SK-N-SH treated with all-trans-retinoic acid at 6 μM for 48 hours (cell line): Measurements from ENCODE around the gene PAPPA.
A peak's percentile ranks its signal among the peaks of the same experiment; 100 is the strongest.

Experiments used
- ATAC-seq: fragments of 200-7000 bp; cut with Tn5 transposase; 3 replicates; pipeline ENCODE4 v1.9.1; 2020; ENCODE audit warnings: mild to moderate bottlenecking, moderate library complexity
- ARNTL ChIP-seq: fragments of 450-650 bp; formaldehyde crosslinking; IDR thresholded peaks from 2 replicates; pipeline ENCODE4 v1.5.0; 2020; ENCODE audit warnings: low read depth, mild to moderate bottlenecking, moderate library complexity, borderline replicate concordance
- BACH2 ChIP-seq: fragments of 250-450 bp; sonication (Bioruptor Pico); IDR thresholded peaks from 2 replicates; pipeline ENCODE4 v1.9.0; 2021; ENCODE audit warnings: mild to moderate bottlenecking, borderline replicate concordance
- CSDC2 ChIP-seq: fragments of 250-450 bp; sonication (Bioruptor Pico); IDR thresholded peaks from 2 replicates; pipeline ENCODE4 v1.5.0; 2020; ENCODE audit warnings: mild to moderate bottlenecking, moderate library complexity
- ISL1 ChIP-seq: fragments of 250-450 bp; sonication (Bioruptor Pico); IDR thresholded peaks from 2 replicates; pipeline ENCODE4 v2.1.2; 2022; ENCODE audit warnings: mild to moderate bottlenecking, moderate library complexity
- OSR1 ChIP-seq: fragments of 250-450 bp; sonication (Bioruptor Pico); IDR thresholded peaks from 2 replicates; pipeline ENCODE4 v1.8.0; 2022; ENCODE audit warnings: moderate library complexity, mild to moderate bottlenecking, inconsistent platforms
- PATZ1 ChIP-seq: fragments of 250-450 bp; sonication (Bioruptor Pico); IDR thresholded peaks from 2 replicates; pipeline ENCODE4 v1.8.0; 2020; ENCODE audit warnings: mild to moderate bottlenecking, moderate library complexity, borderline replicate concordance
- POU6F1 ChIP-seq: fragments of 250-450 bp; sonication (Bioruptor Pico); IDR thresholded peaks from 2 replicates; pipeline ENCODE4 v1.8.0; 2021; ENCODE audit warnings: low read depth, mild to moderate bottlenecking, moderate library complexity, borderline replicate concordance
- RARB ChIP-seq: fragments of 250-450 bp; sonication (Bioruptor Pico); IDR thresholded peaks from 2 replicates; pipeline ENCODE4 v1.8.0; 2021; ENCODE audit warnings: mild to moderate bottlenecking, moderate library complexity
- SNAI2 ChIP-seq: fragments of 250-450 bp; sonication (Bioruptor Pico); IDR thresholded peaks from 2 replicates; pipeline ENCODE4 v1.5.0; 2020; ENCODE audit warnings: mild to moderate bottlenecking, moderate library complexity
- TCF4 ChIP-seq: fragments of 250-450 bp; sonication (Bioruptor Pico); IDR thresholded peaks from 2 replicates; pipeline ENCODE4 v1.8.0; 2021; ENCODE audit warnings: mild to moderate bottlenecking, moderate library complexity, borderline replicate concordance
- TOX ChIP-seq: fragments of 250-450 bp; sonication (Bioruptor Pico); IDR thresholded peaks from 2 replicates; pipeline ENCODE4 v1.8.0; 2021; ENCODE audit warnings: mild to moderate bottlenecking, moderate library complexity, borderline replicate concordance
- ZC3H10 ChIP-seq: fragments of 250-450 bp; sonication (Bioruptor Pico); IDR thresholded peaks from 2 replicates; pipeline ENCODE4 v1.5.1; 2021; ENCODE audit warnings: mild to moderate bottlenecking, moderate library complexity
- ZFP3 ChIP-seq: fragments of 250-450 bp; sonication (Bioruptor Pico); IDR thresholded peaks from 2 replicates; pipeline ENCODE4 v1.5.0; 2020; ENCODE audit warnings: mild to moderate bottlenecking, moderate library complexity
- ZFP30 ChIP-seq: fragments of 450-650 bp; formaldehyde crosslinking; IDR thresholded peaks from 2 replicates; pipeline ENCODE4 v1.5.0; 2022; ENCODE audit warnings: mild to moderate bottlenecking, moderate library complexity
- ZNF70 ChIP-seq: fragments of 450-650 bp; formaldehyde crosslinking; IDR thresholded peaks from 2 replicates; pipeline ENCODE4 v1.5.0; 2020; ENCODE audit warnings: mild to moderate bottlenecking, moderate library complexity
- TF ChIP-seq, protein P1 (sequence below): fragments of 250-450 bp; sonication (Bioruptor Pico); IDR thresholded peaks from 2 replicates; pipeline ENCODE4 v1.5.0; 2020; ENCODE audit warnings: mild to moderate bottlenecking, moderate library complexity
- TF ChIP-seq, protein P2 (sequence below): fragments of 250-450 bp; sonication (Bioruptor Pico); IDR thresholded peaks from 2 replicates; pipeline ENCODE4 v1.5.1; 2020; ENCODE audit warnings: low read depth, mild to moderate bottlenecking, moderate library complexity

PAPPA gene

GRCh38 chr9:116189683-116190082 lies 36.1 kb downstream of the PAPPA start:
- TF ChIP-seq SNAI2 (CRISPR knock-in tag) = no peak
- no peak for ATAC-seq

DNA sequence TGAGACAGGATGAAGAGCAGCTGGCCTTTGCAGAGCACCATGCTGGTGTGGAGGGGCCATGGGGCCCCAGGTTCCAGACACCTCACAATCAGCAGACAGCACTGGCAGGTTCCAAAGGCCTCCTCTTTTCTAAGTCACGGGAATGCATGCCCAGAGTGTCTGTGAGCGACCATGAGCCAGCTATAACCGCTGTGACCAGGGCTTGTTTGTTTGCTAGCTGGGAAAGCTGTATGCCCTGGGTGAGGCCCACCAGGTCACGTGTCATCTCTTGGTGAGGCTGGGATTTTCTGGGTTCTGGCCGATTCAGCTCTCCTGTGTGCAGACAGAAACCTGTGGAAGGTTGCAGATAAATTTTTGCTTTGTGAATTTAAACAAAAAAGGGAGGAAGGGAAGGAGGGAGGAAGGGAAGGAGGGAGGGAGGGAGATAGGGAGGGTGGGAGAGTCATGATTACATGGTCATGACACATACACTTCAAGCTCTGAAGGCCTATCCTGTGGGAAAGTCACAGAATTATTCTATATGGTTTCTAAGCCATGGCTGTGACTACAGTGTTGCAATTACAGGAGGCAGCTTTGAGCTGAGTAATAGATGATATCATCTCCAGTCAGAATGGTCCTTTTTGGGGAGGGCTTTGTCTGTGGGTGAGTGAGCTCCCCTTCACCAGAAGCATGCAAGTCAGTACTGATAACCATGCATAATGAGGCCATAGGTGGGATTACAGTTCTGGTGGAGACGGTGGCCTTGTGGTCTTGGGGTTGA lies 37.2 kb downstream of the PAPPA start:
- peak; percentile 60 for ATAC-seq
- TF ChIP-seq POU6F1 (CRISPR knock-in tag) = no peak
- TF ChIP-seq TOX (CRISPR knock-in tag) = no peak

GRCh38 chr9:116191576-116192415 lies 38.2 kb downstream of the PAPPA start:
- TF ChIP-seq TCF4 (CRISPR knock-in tag) = no peak
- no peak for TF ChIP-seq RARB (CRISPR knock-in tag)
- TF ChIP-seq, protein P1, sequence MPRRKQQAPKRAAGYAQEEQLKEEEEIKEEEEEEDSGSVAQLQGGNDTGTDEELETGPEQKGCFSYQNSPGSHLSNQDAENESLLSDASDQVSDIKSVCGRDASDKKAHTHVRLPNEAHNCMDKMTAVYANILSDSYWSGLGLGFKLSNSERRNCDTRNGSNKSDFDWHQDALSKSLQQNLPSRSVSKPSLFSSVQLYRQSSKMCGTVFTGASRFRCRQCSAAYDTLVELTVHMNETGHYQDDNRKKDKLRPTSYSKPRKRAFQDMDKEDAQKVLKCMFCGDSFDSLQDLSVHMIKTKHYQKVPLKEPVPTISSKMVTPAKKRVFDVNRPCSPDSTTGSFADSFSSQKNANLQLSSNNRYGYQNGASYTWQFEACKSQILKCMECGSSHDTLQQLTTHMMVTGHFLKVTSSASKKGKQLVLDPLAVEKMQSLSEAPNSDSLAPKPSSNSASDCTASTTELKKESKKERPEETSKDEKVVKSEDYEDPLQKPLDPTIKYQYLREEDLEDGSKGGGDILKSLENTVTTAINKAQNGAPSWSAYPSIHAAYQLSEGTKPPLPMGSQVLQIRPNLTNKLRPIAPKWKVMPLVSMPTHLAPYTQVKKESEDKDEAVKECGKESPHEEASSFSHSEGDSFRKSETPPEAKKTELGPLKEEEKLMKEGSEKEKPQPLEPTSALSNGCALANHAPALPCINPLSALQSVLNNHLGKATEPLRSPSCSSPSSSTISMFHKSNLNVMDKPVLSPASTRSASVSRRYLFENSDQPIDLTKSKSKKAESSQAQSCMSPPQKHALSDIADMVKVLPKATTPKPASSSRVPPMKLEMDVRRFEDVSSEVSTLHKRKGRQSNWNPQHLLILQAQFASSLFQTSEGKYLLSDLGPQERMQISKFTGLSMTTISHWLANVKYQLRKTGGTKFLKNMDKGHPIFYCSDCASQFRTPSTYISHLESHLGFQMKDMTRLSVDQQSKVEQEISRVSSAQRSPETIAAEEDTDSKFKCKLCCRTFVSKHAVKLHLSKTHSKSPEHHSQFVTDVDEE (CRISPR knock-in tag) = no peak
- no peak for TF ChIP-seq ZC3H10
- TF ChIP-seq ZFP30 (CRISPR knock-in tag) = no peak
- TF ChIP-seq ZFP3 (CRISPR knock-in tag) = no peak
- TF ChIP-seq SNAI2 (CRISPR knock-in tag) = no peak
- no peak for TF ChIP-seq CSDC2
- no peak for TF ChIP-seq POU6F1 (CRISPR knock-in tag)
- TF ChIP-seq OSR1 (CRISPR knock-in tag) = no peak
- TF ChIP-seq TOX (CRISPR knock-in tag) = no peak
- no peak for ATAC-seq

GRCh38 chr9:116193636-116194035 lies 40.0 kb downstream of the PAPPA start:
- no peak for TF ChIP-seq RARB (CRISPR knock-in tag)
- TF ChIP-seq BACH2 (CRISPR knock-in tag) = no peak
- no peak for TF ChIP-seq ARNTL (CRISPR knock-in tag)
- TF ChIP-seq CSDC2 = no peak
- TF ChIP-seq TOX (CRISPR knock-in tag) = no peak
- TF ChIP-seq ISL1 = no peak
- TF ChIP-seq SNAI2 (CRISPR knock-in tag) = no peak
- TF ChIP-seq, protein P2, sequence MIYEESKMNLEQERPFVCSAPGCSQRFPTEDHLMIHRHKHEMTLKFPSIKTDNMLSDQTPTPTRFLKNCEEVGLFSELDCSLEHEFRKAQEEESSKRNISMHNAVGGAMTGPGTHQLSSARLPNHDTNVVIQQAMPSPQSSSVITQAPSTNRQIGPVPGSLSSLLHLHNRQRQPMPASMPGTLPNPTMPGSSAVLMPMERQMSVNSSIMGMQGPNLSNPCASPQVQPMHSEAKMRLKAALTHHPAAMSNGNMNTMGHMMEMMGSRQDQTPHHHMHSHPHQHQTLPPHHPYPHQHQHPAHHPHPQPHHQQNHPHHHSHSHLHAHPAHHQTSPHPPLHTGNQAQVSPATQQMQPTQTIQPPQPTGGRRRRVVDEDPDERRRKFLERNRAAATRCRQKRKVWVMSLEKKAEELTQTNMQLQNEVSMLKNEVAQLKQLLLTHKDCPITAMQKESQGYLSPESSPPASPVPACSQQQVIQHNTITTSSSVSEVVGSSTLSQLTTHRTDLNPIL = no peak
- no peak for TF ChIP-seq ZFP3 (CRISPR knock-in tag)
- TF ChIP-seq PATZ1 (CRISPR knock-in tag) = no peak
- TF ChIP-seq ZNF70 = no peak
- TF ChIP-seq OSR1 (CRISPR knock-in tag) = no peak
- no peak for TF ChIP-seq POU6F1 (CRISPR knock-in tag)
- peak; percentile 50 for ATAC-seq
